Measurements from ENCODE around the gene CNST.

The CNST gene

GRCh38 chr1:246678816-246679793 lies 112.8 kb downstream of the CNST start:
- DNase-seq (ENCODE audit: insufficient read length, low spot score) (no peak), FAIRE-seq (no peak)
- TF ChIP-seq PAX5 (IDR thresholded peaks at IDR 0.05; ENCODE audit: insufficient read depth, low read length, severe bottlenecking) (no peak), POLR2AphosphoS5 (IDR thresholded peaks at IDR 0.05; ENCODE audit: low read depth, low read length) (no peak), POLR2A (IDR thresholded peaks at IDR 0.05; ENCODE audit: low read depth, low read length) (no peak), TAF1 (IDR thresholded peaks at IDR 0.05; ENCODE audit: low read depth, low read length) (no peak), POU2F2 (IDR thresholded peaks at IDR 0.05; ENCODE audit: low read depth, low read length) (no peak), SPI1 (IDR thresholded peaks at IDR 0.05; ENCODE audit: low read depth, low read length) (no peak)

DNA sequence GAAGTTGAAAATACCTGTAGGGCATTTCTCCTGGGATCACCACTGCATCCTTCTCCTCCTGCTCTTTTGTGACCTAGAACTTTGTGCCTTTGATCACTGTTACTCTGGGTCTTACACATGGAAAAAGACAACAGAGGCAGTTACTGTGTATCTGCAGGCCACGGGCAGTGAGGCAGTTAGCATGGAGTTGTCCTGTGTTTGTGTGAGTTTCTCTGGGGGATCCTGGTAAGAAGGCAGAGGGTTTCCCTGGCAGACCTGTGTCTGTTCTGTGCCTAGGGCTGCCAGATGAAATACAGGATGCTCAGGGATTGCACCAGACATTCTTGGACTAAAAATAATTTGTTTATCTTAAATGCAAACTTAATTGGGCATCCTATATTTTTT lies 113.5 kb downstream of the CNST start:
- DNase-seq (ENCODE audit: insufficient read length, low spot score) = no peak
- FAIRE-seq = no peak
- TF ChIP-seq POU2F2 (IDR thresholded peaks at IDR 0.05; ENCODE audit: low read depth, low read length) (no peak), POLR2A (IDR thresholded peaks at IDR 0.05; ENCODE audit: low read depth, low read length) (no peak), SPI1 (IDR thresholded peaks at IDR 0.05; ENCODE audit: low read depth, low read length) (no peak), TAF1 (IDR thresholded peaks at IDR 0.05; ENCODE audit: low read depth, low read length) (no peak), POLR2AphosphoS5 (IDR thresholded peaks at IDR 0.05; ENCODE audit: low read depth, low read length) (no peak), PAX5 (IDR thresholded peaks at IDR 0.05; ENCODE audit: insufficient read depth, low read length, severe bottlenecking) (no peak)

DNA sequence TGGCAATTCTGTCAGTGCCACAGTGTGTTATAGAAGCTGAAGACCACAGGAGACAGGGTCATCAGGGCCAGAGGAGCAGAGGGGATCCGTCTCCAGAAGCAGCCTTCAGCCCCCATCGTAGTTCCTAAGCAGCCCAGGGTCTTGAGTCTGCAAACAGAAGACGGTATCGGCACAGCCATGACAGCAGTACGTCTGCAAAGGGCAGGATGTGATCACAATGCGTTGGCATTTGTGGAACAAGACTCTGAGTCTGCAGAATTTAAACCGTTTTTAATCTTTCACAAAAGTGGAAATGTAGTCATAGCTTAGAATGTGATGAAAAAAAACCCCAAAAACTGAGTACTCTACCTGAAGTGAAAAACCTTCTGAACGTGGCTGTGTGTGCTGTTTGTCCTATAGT lies 113.9 kb downstream of the CNST start:
- DNase-seq (ENCODE audit: insufficient read length, low spot score) = no peak
- FAIRE-seq = no peak
- no peak for TF ChIP-seq TAF1 (IDR thresholded peaks at IDR 0.05; ENCODE audit: low read depth, low read length)
- no peak for TF ChIP-seq PAX5 (IDR thresholded peaks at IDR 0.05; ENCODE audit: insufficient read depth, low read length, severe bottlenecking)
- TF ChIP-seq POLR2AphosphoS5 (IDR thresholded peaks at IDR 0.05; ENCODE audit: low read depth, low read length) = no peak
- no peak for TF ChIP-seq SPI1 (IDR thresholded peaks at IDR 0.05; ENCODE audit: low read depth, low read length)
- no peak for TF ChIP-seq POU2F2 (IDR thresholded peaks at IDR 0.05; ENCODE audit: low read depth, low read length)
- no peak for TF ChIP-seq POLR2A (IDR thresholded peaks at IDR 0.05; ENCODE audit: low read depth, low read length)

DNA sequence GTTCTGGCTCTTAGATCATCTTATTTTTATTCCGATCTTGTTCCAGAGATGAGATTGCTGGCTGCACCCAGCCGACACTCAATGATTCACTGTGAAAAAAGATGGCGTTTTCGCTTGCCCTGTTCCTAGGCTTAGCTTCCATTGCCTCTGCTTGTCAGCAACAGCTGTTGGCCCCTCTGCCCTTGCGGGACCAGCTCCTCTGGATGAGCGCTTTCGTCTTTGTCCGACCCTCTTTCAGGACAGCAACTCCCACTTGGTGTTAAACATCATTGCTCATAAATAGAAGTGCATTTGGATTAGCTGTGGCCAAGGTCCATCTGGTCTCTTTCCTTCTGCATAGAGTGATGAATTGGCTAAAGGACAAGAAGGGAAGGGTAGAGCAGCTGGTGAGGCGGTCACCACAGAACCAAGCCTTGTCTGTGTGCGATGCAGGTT lies 114.5 kb downstream of the CNST start:
- no peak for TF ChIP-seq POU2F2 (IDR thresholded peaks at IDR 0.05; ENCODE audit: low read depth, low read length)
- no peak for TF ChIP-seq TAF1 (IDR thresholded peaks at IDR 0.05; ENCODE audit: low read depth, low read length)
- no peak for TF ChIP-seq POLR2A (IDR thresholded peaks at IDR 0.05; ENCODE audit: low read depth, low read length)
- TF ChIP-seq SPI1 (IDR thresholded peaks at IDR 0.05; ENCODE audit: low read depth, low read length) = no peak
- no peak for TF ChIP-seq PAX5 (IDR thresholded peaks at IDR 0.05; ENCODE audit: insufficient read depth, low read length, severe bottlenecking)
- no peak for TF ChIP-seq POLR2AphosphoS5 (IDR thresholded peaks at IDR 0.05; ENCODE audit: low read depth, low read length)
- FAIRE-seq = no peak
- DNase-seq (ENCODE audit: insufficient read length, low spot score) = no peak

- TF ChIP-seq POLR2A (IDR thresholded peaks at IDR 0.05; ENCODE audit: low read depth, low read length) (no peak), TAF1 (IDR thresholded peaks at IDR 0.05; ENCODE audit: low read depth, low read length) (no peak), POLR2AphosphoS5 (IDR thresholded peaks at IDR 0.05; ENCODE audit: low read depth, low read length) (no peak), SPI1 (IDR thresholded peaks at IDR 0.05; ENCODE audit: low read depth, low read length) (no peak), POU2F2 (IDR thresholded peaks at IDR 0.05; ENCODE audit: low read depth, low read length) (no peak), PAX5 (IDR thresholded peaks at IDR 0.05; ENCODE audit: insufficient read depth, low read length, severe bottlenecking) (no peak)
- FAIRE-seq (no peak), DNase-seq (ENCODE audit: insufficient read length, low spot score) (no peak)
These were observed 115.9 kb downstream of the CNST start for GRCh38 chr1:246681900-246682895.

GRCh38 chr1:246683521-246683920 lies 117.3 kb downstream of the CNST start:
- FAIRE-seq (no peak), DNase-seq (ENCODE audit: insufficient read length, low spot score) (no peak)
- no peak for TF ChIP-seq POLR2A (IDR thresholded peaks at IDR 0.05; ENCODE audit: low read depth, low read length)
- TF ChIP-seq SPI1 (IDR thresholded peaks at IDR 0.05; ENCODE audit: low read depth, low read length) = no peak

GRCh38 chr1:246687002-246687401 lies 120.7 kb downstream of the CNST start:
- FAIRE-seq (no peak), DNase-seq (ENCODE audit: insufficient read length, low spot score) (no peak)
- TF ChIP-seq POLR2A (IDR thresholded peaks at IDR 0.05; ENCODE audit: low read depth, low read length) (no peak), TAF1 (IDR thresholded peaks at IDR 0.05; ENCODE audit: low read depth, low read length) (no peak), PAX5 (IDR thresholded peaks at IDR 0.05; ENCODE audit: insufficient read depth, low read length, severe bottlenecking) (no peak), POLR2AphosphoS5 (IDR thresholded peaks at IDR 0.05; ENCODE audit: low read depth, low read length) (no peak), SPI1 (IDR thresholded peaks at IDR 0.05; ENCODE audit: low read depth, low read length) (no peak), POU2F2 (IDR thresholded peaks at IDR 0.05; ENCODE audit: low read depth, low read length) (no peak)

DNA sequence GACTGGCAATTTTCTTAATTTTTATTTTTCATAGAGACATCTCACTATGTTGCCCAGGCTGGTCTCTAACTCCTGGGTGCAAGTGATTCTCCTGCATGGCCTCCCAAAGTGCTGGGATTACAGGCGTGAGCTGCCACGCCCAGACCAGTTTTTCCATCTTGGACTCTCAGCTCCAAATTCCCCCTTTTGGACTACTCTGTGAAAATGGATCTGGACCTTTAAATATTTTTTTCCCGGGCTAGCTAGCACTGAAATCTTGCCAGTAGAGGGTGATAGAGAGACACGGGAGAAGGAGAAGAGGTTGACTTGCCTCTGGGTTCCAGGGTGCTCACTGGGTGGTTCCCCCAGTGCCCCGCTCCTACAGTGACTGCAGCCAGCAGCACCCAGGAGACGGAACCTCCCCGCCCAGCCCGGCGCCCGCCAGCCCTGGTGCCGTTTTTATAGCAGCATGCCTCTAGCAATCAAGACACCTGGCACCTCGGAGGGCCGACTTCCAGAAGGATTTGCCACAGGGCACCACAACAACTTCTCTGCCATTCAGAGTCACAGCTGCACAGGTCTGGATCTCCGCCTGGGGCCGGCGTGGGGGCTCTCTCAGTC lies 123.3 kb downstream of the CNST start:
- DNase-seq (ENCODE audit: insufficient read length, low spot score) = peak; percentile 89
- FAIRE-seq = peak; percentile 58
- TF ChIP-seq SPI1 (IDR thresholded peaks at IDR 0.05; ENCODE audit: low read depth, low read length) = no peak
- no peak for TF ChIP-seq POU2F2 (IDR thresholded peaks at IDR 0.05; ENCODE audit: low read depth, low read length)
- TF ChIP-seq POLR2AphosphoS5 (IDR thresholded peaks at IDR 0.05; ENCODE audit: low read depth, low read length) = no peak
- TF ChIP-seq TAF1 (IDR thresholded peaks at IDR 0.05; ENCODE audit: low read depth, low read length) = no peak
- no peak for TF ChIP-seq PAX5 (IDR thresholded peaks at IDR 0.05; ENCODE audit: insufficient read depth, low read length, severe bottlenecking)
- no peak for TF ChIP-seq POLR2A (IDR thresholded peaks at IDR 0.05; ENCODE audit: low read depth, low read length)
